ENCODE data around the gene A1BG.
"Not testable (repeated sequence)": the region's sequence is repeated elsewhere in the genome, so short reads cannot be mapped to it uniquely, and the experiment has no call there.

The A1BG gene

DNA sequence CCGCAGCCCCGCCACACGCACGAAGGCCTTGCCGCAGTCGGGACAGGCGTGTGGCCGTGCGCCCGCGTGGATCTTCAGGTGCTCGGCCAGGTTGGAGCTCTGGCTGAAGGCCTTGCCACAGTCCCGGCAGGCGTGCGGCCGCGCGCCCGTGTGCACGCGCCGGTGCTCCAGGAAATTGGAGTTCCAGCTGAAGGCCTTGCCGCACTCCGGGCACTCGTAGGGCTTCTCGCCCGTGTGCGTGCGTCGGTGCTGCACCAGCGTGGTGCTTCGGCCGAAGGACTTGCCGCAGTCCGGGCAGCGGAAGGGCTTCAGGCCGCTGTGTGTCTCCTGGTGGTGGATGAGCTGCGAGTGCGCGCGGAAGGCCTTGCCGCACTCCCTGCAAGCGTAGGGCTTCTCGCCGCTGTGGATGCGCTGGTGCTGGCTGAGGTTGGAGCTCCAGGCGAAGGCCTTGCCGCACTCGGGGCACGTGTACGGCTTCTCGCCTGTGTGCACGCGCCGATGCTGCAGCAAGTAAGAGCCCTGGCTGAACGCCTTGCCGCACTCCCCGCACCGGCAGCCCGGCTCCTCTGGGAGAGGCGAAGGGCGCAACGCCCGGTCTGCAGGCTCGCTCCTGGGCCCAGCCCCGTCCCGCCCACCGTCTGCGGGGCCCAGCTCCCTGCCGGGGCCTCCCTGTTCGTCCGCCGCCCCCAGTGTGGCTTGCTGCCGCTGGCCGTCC is 3.6 kb upstream of the A1BG start:
- DNase-seq: no peak

DNA sequence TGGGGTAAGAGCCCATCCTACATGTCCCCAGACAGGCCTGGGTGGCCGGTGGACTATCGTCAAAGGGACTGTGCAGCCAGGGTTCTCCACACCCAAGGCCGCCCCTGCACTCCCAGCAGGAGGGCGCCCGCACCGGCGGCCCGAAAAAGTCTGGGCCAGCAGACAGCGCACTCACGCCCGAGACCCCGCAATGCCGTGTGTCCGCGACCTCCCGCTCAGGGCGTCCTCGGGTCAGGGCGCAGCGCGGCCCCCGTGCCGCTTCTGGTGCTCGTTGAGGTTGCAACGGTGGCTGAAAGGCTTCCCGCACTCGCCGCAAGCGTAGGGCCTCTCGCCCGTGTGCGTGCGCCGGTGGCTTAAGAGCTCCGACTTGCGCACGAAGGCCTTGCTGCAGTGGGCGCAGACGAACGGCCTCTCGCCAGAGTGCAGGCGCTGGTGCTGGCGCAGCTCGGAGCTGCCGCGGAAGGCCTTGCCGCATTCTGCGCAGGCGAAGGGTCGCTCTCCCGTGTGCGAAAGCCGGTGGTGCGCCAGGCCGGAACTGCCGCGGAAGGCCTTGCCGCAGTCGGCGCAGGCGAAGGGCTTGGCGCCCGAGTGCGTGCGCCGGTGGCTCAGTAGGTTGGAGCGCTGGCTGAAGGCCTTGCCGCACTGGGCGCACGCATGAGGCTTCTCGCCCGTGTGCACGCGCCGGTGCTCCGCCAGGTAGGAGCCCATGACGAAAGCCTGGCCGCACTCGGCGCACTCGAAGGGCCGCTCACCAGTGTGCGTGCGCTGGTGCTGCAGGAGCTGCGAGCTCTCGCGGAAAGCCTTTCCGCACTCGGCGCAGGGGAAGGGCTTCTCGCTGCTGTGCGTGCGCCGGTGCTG is 2.8 kb upstream of the A1BG start:
- DNase-seq: no peak

DNA sequence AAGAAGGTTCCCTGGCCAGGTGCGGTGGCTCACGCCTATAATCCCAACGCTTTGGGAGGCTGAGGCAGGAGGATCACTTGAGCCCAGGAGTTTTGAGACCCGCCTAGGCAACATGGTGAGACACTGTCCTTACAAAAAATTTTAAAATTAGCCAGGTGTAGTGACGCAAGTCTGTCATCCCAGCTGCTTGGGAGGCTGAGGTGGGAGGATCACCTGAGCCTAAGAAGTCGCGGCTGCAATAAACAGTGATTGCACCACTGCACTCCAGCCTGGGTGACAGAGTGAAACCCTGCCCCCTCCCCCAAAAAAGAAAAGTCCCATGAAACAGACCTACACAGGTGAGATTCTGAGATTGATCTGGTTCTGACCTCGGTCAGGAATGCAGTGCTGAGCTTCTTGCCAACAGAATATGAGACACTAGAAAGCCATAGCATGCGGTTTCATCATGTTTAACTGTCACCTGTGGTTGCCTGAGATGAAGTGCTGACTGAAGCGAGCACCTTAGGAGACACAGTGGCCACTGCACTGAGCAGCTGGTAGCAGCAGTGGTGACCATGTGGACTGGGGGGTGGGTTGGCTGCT is 2.0 kb upstream of the A1BG start:
- no peak for DNase-seq

DNA sequence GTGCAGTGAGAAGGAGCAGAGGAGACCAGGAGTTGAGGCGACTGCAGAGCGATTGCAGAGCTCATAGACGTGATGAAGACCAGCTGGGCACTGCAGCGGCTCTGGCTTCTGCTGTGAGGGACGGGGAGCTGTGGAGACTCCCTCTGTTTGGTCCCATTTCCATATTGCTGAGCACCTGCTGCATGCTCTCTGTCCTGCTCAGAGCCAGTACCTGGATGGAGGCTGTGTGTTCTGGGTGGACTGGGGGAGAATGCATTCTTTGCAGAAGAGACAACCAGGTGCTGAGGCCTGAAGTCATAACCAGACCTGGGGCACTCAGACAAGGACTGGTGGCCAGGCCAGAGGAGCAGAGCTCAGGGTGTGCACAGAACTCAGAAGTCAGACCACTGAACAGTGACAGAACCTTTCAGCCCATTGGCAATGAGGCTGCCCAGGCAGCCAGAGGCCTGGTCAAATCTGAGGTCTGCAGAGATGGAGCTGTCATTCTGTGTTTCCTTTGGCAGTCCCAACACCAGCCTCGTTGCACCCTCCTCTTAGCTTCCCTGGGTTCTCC is 1.3 kb upstream of the A1BG start:
- DNase-seq: no peak

DNA sequence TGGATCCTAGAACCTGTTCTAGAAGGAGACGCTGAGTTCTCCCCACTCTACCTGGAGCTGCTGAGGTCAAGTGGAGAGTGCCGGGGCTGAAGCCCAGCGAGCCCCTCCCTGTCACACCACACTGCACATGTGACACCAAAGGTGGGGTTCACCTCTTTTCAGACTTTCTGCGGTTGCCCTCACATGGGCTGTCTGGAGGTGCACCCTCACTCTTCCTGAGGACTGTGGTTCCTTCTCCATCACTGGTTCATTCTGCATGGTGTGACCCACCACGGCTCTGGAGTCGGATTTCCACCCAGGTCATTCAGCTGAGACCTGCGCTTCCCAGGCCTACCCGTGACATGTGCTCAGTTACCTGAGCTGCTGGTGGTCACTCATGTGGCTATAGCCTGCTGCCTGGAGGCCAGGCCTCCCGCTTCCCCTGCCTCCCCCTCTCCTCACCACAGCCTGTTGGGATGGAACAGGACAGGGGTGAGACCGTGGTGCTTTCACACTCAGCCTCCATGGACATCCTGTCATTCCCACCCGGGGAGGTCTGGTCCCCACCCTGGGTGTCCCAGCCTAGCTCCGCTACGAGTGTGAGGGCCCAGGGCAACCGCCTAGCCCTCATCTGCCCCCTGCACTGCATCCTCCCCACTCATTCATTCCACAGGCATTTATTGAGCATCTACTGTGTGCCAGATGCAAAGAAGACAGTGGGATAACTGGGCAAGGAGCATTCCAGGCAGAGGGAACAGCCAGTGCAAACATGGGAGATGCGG is 605 bp upstream of the A1BG start:
- no peak for DNase-seq

DNA sequence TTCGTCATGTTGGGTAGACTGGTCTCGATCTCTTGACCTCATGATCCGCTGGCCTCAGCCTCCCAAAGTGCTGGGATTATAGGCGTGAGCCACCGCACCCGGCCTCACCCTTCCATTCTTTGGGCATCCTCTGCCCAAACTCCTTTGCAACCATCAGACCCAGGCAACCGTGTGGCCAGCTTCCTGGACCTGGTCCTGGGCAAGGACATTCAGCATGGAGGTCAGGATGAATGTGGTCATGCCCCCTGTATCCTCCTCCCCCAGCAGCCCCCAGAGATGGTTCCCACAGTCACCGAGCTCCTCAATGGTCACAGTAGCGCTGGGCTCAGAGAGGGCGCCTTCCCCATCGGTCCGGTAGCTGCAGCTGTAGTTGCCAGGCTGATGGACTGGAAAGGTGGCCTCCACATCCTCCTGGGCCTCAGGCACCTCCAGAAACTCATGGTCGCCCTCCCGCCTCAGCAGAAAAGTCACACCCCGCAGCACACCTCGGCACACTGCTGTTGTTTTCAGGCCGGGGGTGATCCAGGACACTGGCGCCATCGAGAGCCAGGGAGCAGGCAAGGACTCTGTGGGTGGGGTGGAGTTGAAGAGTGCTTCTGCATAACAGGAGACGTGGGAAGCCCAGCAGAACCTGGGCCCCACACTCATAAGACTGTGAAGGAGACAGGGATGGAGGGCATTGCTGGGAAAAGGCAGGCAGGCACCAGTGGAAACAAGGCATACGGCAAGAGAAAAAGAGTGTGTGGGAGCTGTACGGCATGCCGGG is 1.1 kb downstream of the A1BG start:
- no peak for DNase-seq

DNA sequence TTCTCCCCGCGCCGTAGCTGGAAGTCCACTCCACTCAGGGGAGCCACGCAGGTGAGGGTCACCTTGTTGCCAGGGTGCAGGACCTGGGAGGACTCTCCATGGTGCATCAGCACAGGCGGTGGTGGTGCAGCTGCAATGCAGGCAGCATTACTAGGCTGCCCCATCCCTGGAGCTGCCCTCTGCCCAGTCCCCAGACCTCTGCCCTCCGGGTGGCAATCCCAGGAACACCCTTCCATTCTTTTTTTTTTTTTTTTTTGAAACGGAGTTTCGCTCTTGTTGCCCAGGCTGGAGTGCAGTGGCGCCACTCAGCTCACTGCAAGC is 1.8 kb downstream of the A1BG start:
- no peak for DNase-seq

DNA sequence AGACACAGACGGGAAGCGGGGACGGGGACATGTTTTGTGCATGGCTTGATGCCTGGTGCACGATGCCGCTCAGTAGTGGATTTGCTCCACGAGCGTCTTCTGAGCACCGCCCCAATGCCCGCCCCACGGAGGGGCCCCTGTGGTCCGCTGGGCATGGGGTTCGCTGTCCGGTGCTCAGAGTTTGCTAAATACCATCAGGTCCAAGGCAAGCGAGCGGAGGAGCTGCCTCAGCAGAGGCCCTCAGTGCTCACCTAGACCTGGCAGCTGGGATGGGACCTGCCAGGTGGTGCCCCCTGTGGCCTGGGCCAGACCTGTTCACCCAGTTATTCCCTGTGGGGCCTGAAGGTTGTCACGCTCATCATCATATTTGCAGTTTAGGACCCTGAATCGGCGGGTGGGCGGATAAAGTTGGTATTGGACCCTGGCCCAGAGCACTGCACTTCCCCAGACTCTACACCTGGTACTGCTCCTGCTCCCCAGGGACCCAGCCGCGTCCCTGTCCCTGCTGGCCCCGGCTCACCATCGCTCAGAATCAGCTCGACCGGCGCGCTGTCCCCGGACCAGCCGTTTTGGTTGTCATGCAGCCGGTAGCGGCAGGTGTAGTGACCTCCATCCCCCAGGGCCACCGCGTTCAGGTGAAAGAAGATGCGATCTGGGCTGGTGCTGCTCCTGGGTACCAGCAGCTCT is 2.3 kb downstream of the A1BG start:
- DNase-seq: no peak

DNA sequence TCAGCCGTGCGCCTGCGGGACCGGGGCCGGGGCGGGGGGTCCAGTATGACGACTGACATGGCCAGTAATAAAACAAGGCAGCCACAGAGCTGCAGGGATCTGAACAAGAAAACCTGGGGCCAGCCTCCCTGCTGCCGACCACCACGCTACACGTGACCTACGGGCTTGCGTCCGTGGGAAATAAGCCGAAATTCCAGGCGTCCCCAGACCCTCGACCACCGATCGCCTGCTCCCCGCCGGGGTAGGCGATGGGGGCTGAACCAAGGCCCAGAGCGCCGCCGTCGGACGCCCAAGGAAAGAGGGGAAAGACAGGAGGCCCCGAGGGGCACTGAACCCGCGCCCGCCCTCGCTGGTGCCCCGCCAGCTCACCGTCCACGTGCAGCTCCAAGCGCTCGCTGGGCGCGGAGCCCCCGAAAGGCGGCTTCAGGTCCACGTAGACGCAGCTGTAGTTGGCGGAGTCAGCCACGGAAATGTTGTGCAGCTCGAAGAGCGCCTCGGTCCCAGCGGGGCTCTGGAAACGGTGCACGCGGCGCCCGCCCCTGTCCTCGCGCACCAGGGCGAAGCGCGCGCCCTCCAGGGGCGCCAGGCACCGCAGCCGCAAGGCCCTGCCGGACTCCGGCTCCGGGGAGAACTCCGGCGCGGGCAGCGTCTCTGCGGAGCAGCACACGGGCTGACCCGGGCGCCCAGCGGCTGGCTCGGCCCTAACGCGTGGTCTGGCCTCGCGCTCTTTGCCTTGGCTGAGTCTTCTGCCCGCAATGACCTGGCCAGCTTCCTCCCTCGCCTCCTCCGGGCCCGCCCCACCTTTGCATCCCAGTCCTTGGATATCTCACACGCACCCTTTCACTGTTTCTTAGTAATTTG is 3.1 kb downstream of the A1BG start:
- no peak for DNase-seq

DNA sequence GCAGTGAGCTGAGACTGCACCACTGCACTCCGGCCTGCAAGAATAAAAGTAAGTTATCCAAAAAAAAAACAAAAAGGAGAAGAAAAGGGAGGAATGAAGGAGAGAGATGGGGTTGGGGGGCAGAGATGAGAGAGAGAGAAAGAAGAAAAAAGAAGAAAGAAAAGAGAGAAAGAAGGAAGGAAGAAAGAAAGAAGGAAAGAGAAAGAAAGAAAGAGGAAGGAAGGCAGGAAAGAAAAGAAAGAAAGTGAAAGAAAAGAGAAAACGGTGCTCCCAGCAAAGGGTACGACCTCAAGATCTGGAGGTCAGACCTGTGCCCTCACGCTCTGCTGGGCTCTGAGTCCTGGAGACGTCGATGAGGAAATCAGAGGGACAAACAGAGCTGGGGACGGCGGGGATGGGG is 3.7 kb downstream of the A1BG start:
- no peak for DNase-seq

DNA sequence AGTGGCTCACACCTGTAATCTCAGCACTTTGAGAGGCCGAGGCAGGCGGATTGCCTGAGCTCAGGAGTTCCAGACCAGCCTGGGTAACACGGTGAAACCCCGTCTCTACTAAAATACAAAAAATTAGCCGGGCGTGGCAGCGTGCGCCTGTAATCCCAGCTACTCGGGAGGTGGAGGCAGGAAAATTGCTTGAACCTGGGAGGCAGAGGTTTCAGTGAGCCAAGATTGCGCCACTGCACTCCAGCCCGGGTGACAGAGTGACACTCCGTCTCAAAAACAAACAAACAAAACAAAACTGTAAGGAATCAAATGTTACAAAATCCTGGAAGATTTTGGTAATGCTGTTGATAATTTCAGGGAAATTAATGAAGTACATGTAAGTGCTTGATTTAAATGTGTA is 5.2 kb downstream of the A1BG start:
- not testable (repeated sequence) for DNase-seq

DNA sequence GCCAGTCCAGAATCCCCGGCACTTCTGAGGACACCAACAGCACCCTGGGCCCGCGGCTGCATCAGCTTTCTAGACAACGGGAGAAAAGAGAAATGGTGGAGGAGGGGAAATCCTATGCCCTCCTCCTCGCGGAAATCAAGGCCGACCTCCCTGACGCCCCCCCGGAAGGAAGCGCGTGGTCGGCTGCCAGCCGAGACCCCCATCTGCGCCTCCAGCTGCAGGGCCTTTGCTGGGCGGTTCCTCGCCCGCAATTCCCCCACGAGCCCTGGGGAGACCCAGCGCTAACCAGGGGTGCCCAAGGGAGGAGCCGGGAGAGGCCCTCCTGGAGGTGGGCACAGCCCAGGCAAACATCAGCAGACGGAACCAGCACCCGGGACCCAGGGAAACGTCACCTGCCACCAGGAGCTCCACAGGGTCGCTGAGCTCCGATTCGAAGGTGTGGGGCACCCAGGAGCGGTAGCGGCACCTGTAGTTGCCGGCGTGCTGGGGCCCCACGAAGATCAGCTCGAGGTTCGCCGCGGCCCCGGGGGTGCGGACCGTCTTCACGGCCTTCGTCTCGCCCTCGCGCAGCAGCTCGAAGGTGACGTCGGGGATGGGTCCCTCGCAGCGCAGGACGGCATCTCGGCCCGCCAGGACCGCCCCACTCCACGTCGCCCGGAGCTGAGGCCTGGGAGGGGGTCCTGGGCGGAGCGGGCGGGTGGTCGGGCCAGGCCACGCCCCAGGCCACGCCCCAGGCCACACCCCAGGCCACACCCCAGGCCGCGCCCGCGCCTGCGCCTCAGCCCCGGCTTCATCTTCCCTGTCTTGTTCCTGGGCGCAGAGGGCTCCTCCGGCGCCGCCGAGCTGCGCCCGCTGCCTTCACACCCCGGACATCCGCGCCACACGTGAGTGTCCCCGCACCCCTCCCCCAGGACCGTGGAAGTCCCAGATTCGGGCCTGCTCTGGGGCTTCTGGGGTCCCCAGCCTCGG is 6.0 kb downstream of the A1BG start:
- no peak for DNase-seq

DNA sequence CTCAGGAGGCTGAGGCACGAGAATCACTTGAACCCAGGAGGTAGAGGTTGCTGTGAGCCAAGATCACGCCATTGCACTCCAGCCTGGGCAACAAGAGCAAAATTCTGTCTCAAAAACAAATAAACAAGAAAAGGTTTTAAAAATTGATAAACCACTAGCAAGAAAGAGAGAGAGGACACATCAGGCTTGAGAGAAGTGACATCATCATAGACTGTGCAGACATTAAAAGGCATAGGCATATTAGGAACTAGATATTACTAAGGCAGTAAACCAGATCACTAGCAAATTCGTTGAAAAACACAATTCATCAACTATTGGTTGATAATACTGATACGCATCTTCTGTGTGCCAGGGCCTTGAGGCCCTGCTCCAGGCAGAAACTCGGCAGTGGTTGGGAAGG is 7.7 kb downstream of the A1BG start:
- no peak for DNase-seq

DNA sequence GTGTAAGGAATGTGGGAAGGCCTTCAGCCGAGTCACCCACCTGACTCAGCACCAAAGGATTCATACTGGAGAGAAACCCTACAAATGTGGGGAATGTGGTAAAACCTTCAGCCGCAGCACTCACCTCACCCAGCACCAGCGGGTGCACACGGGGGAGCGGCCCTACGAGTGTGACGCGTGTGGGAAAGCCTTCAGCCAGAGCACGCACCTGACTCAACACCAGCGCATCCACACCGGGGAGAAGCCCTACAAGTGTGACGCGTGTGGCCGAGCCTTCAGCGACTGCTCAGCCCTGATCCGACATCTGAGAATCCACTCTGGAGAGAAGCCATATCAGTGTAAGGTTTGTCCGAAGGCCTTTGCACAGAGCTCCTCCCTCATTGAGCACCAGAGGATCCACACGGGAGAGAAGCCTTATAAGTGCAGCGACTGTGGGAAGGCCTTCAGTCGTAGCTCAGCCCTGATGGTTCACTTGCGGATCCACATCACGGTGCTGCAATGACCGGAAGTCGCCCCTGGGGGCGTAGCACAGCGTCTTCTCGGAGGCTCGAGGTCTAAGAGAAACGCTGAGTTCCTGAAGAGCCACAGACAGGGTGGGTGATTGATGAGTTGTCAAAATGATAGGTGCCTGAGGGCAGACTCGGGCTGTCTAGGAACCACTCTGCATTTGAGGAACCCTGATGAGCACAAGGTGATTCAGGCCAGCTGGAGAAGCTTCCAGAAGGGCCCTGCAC is 14.3 kb downstream of the A1BG start:
- DNase-seq: no peak

DNA sequence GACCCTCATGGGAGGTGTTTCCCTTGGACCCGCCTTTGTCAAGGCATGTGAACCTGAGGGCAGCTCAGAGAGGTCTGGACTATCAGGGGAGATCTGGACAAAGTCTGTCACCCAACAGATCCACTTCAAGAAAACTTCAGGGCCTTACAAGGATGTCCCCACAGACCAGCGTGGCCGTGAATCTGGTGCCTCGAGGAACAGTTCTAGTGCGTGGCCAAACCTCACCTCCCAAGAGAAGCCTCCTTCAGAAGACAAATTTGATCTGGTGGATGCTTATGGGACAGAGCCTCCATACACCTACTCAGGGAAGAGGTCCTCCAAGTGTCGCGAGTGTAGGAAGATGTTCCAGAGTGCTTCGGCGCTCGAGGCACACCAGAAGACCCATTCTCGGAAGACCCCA is 15.0 kb downstream of the A1BG start:
- no peak for DNase-seq

DNA sequence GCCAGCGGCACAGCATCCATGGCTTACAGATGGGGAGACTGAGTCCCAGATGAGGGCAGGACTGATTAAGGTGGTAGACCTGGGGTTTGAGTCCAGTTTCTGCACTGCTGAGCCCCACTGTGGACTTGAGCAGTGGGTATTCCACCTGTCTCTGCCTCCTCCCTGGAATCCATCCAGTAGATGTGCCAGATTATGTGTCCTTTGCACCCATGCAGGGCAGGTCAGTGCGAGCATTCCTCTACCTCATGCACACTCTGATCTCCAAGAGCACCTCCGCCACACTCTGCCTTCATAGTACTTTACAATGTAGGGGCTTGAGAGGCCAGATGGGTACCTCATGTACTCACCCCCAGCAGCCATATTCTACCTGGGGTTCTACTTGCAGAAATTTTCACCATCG is 16.5 kb downstream of the A1BG start:
- no peak for DNase-seq

DNA sequence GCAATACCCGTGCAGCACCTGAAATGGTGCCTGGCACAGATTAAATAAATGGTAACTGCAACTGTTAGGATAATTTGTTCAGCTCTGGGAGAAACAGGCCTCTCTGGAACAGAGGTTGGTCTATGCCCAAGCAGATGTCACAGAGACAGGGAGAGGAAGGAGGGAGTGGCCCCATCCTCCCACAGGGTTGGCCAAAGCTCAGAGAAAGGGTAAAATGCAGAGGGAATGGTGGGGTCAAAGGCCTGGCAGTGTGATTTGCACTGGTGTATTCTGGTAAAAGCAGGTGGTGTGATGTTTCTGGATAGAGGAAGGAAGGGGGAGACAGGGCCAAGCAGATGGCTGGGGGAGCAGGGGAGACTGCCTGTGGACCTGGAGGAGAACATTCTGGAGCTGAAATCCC is 17.1 kb downstream of the A1BG start:
- no peak for DNase-seq

DNA sequence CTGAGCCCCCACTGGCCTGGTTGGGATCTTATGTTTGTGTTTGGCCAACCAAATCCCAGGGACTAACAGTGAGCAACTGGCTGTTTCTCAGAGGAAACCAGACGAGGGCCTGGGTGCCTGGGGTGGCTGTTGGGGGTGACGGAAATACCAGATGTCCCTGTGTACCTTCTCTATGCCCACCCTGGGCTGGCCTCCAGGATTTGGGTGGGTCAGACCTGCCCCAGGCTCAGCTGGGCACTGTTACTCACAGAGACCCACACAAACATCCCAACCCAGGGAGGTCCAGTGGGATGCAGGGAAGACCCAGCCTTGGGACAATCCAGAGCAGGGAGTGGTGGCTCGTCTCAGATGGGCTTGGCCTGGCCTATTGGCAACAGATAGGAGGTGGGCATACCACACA is 17.7 kb downstream of the A1BG start:
- no peak for DNase-seq
